ENCODE results near the gene NFATC4. TPM values are rescaled to one million over a fixed set of nuclear protein-coding genes. Genes with fewer than 3 reads are reported as not detected.

The NFATC4 gene
- polyA plus RNA-seq, 1 donor from 2014 or later = 0.22 TPM

DNA sequence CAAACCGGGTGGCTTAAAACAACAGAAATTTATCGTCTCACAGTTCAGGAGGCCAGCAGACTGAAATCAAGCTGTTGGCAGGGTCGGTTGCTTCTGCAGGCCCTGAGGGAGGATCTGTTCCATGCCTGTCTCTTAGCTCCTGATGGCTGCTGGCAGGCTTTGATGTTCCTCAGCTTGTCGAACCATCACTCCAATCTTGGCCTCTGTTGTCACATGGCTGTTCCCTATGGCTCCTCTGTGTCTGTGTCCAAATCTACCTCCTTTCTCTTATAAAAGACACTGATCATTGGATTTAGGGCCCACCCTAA, 14.0 kb downstream of the NFATC4 start:
- no peaks in the 10 kb centered on the region for H4K20me1 ChIP-seq (ENCODE audit: insufficient read depth)

DNA sequence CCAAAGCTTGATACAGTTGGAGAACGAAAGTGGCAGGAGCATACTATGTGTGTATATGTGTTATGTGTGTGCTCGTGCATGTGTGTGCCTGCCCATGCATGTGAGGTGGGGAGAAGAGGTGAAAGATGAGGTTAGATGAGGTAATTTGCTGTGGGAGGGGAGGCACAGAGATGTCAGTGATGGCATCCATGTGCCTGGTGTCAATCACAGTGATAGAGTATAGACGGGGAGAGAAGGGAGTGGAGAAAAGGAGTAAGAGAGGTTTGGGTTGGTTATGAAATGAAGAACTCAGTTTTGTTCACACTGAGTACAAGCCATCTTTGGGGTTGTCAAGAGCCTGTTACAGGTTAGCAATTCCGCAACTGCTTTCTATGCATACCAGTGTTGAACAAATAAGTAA, 16.2 kb downstream of the NFATC4 start:
- Histone ChIP-seq H3K27ac (ENCODE audit: low read length) (no peak overlapping the region), H2AFZ (ENCODE audit: low read depth, low read length) (no peak overlapping the region), H3K9me2 (ENCODE audit: insufficient read depth, low read length) (no peaks in the 10 kb centered on the region), H4K20me1 (ENCODE audit: insufficient read depth) (no peaks in the 10 kb centered on the region), H3K27me3 (ENCODE audit: insufficient read depth, low read depth, low read length) (no peaks in the 10 kb centered on the region), H3K4me2 (ENCODE audit: low read length) (no peak overlapping the region), H3K9me3 (ENCODE audit: low read length) (no peaks in the 10 kb centered on the region), H3K9ac (ENCODE audit: low read length) (no peak overlapping the region), H3K79me2 (replicated peaks; ENCODE audit: insufficient read depth, low read length) (no peaks in the 10 kb centered on the region), H3F3A (ENCODE audit: insufficient read depth, low read length, poor library complexity, severe bottlenecking) (no peaks in the 10 kb centered on the region), H3K4me3 (ENCODE audit: low read length) (no peak overlapping the region), H3K36me3 (ENCODE audit: insufficient read depth, low read length) (no peaks in the 10 kb centered on the region)
- TF ChIP-seq MXI1 (conservative IDR thresholded peaks at IDR 0.05; ENCODE audit: poor library complexity, severe bottlenecking) (no peak), SMC3 (conservative IDR thresholded peaks at IDR 0.05; ENCODE audit: poor library complexity) (no peak)

More for the DNA sequence above, 14.0 kb downstream of the NFATC4 start:
- H3K4me3 ChIP-seq (ENCODE audit: low read length) = no peak overlapping the region
- no peaks in the 10 kb centered on the region for H3K9me3 ChIP-seq (ENCODE audit: low read length)
- no peaks in the 10 kb centered on the region for H3F3A ChIP-seq (ENCODE audit: insufficient read depth, low read length, poor library complexity, severe bottlenecking)
- no peak overlapping the region for H2AFZ ChIP-seq (ENCODE audit: low read depth, low read length)
- TF ChIP-seq TAF1 (IDR thresholded peaks at IDR 0.05; ENCODE audit: low read depth) (no peak), EZH2 (IDR thresholded peaks at IDR 0.05; ENCODE audit: borderline replicate concordance, insufficient read depth, low read length, poor library complexity, severe bottlenecking) (no peak), EP300 (conservative IDR thresholded peaks at IDR 0.05; ENCODE audit: poor library complexity, severe bottlenecking) (no peak), POLR2AphosphoS5 (IDR thresholded peaks at IDR 0.05) (no peak), RAD21 (conservative IDR thresholded peaks at IDR 0.05) (no peak), SMC3 (conservative IDR thresholded peaks at IDR 0.05; ENCODE audit: poor library complexity) (no peak), MXI1 (conservative IDR thresholded peaks at IDR 0.05; ENCODE audit: poor library complexity, severe bottlenecking) (no peak)
- TF ChIP-seq, protein P1, sequence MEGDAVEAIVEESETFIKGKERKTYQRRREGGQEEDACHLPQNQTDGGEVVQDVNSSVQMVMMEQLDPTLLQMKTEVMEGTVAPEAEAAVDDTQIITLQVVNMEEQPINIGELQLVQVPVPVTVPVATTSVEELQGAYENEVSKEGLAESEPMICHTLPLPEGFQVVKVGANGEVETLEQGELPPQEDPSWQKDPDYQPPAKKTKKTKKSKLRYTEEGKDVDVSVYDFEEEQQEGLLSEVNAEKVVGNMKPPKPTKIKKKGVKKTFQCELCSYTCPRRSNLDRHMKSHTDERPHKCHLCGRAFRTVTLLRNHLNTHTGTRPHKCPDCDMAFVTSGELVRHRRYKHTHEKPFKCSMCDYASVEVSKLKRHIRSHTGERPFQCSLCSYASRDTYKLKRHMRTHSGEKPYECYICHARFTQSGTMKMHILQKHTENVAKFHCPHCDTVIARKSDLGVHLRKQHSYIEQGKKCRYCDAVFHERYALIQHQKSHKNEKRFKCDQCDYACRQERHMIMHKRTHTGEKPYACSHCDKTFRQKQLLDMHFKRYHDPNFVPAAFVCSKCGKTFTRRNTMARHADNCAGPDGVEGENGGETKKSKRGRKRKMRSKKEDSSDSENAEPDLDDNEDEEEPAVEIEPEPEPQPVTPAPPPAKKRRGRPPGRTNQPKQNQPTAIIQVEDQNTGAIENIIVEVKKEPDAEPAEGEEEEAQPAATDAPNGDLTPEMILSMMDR (IDR thresholded peaks at IDR 0.05; ENCODE audit: poor library complexity, severe bottlenecking) = no peak
- TF ChIP-seq, protein P2, sequence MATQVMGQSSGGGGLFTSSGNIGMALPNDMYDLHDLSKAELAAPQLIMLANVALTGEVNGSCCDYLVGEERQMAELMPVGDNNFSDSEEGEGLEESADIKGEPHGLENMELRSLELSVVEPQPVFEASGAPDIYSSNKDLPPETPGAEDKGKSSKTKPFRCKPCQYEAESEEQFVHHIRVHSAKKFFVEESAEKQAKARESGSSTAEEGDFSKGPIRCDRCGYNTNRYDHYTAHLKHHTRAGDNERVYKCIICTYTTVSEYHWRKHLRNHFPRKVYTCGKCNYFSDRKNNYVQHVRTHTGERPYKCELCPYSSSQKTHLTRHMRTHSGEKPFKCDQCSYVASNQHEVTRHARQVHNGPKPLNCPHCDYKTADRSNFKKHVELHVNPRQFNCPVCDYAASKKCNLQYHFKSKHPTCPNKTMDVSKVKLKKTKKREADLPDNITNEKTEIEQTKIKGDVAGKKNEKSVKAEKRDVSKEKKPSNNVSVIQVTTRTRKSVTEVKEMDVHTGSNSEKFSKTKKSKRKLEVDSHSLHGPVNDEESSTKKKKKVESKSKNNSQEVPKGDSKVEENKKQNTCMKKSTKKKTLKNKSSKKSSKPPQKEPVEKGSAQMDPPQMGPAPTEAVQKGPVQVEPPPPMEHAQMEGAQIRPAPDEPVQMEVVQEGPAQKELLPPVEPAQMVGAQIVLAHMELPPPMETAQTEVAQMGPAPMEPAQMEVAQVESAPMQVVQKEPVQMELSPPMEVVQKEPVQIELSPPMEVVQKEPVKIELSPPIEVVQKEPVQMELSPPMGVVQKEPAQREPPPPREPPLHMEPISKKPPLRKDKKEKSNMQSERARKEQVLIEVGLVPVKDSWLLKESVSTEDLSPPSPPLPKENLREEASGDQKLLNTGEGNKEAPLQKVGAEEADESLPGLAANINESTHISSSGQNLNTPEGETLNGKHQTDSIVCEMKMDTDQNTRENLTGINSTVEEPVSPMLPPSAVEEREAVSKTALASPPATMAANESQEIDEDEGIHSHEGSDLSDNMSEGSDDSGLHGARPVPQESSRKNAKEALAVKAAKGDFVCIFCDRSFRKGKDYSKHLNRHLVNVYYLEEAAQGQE (IDR thresholded peaks at IDR 0.05; ENCODE audit: borderline replicate concordance) = no peak
- no peaks in the 10 kb centered on the region for H3K27me3 ChIP-seq (ENCODE audit: insufficient read depth, low read depth, low read length)
- no peak overlapping the region for H3K4me2 ChIP-seq (ENCODE audit: low read length)
- no peak overlapping the region for H3K27ac ChIP-seq (ENCODE audit: low read length)
- H3K9me2 ChIP-seq (ENCODE audit: insufficient read depth, low read length) = no peaks in the 10 kb centered on the region
- no peaks in the 10 kb centered on the region for H3K36me3 ChIP-seq (ENCODE audit: insufficient read depth, low read length)
- no peak overlapping the region for H3K9ac ChIP-seq (ENCODE audit: low read length)
- no peaks in the 10 kb centered on the region for H3K79me2 ChIP-seq (replicated peaks; ENCODE audit: insufficient read depth, low read length)

DNA sequence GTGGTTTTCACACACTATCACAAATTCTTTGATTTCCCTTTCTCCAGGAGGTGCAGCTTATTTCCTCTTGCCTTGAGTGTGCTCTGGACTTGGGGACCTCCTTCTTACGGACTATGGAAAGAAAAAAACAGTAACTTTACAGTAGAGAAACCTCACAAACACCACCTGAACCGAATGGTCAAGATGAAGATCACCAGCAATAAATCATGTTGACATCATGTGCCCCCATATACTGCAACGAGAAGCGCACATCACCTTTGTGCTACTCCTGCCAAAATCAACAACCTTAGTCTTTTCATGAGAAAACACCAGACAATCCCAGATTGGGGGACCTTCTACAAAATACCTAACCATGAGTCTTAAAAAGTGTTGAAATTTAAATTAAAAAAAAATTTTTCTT, 17.5 kb downstream of the NFATC4 start:
- H4K20me1 ChIP-seq (ENCODE audit: insufficient read depth) = no peaks in the 10 kb centered on the region
- no peaks in the 10 kb centered on the region for H3K79me2 ChIP-seq (replicated peaks; ENCODE audit: insufficient read depth, low read length)
- no peaks in the 10 kb centered on the region for H3K36me3 ChIP-seq (ENCODE audit: insufficient read depth, low read length)
- H3K27ac ChIP-seq (ENCODE audit: low read length) = no peak overlapping the region
- no peaks in the 10 kb centered on the region for H3K9me2 ChIP-seq (ENCODE audit: insufficient read depth, low read length)
- H3K9ac ChIP-seq (ENCODE audit: low read length) = no peak overlapping the region
- no peaks in the 10 kb centered on the region for H3K9me3 ChIP-seq (ENCODE audit: low read length)
- H3K4me3 ChIP-seq (ENCODE audit: low read length) = no peak overlapping the region
- H3K4me2 ChIP-seq (ENCODE audit: low read length) = no peak overlapping the region
- no peaks in the 10 kb centered on the region for H3F3A ChIP-seq (ENCODE audit: insufficient read depth, low read length, poor library complexity, severe bottlenecking)
- H2AFZ ChIP-seq (ENCODE audit: low read depth, low read length) = no peak overlapping the region
- TF ChIP-seq SMC3 (conservative IDR thresholded peaks at IDR 0.05; ENCODE audit: poor library complexity) (no peak), RAD21 (conservative IDR thresholded peaks at IDR 0.05) (no peak), EP300 (conservative IDR thresholded peaks at IDR 0.05; ENCODE audit: poor library complexity, severe bottlenecking) (no peak), MXI1 (conservative IDR thresholded peaks at IDR 0.05; ENCODE audit: poor library complexity, severe bottlenecking) (no peak), TAF1 (IDR thresholded peaks at IDR 0.05; ENCODE audit: low read depth) (no peak), POLR2AphosphoS5 (IDR thresholded peaks at IDR 0.05) (no peak), EZH2 (IDR thresholded peaks at IDR 0.05; ENCODE audit: borderline replicate concordance, insufficient read depth, low read length, poor library complexity, severe bottlenecking) (no peak)
- TF ChIP-seq, protein P1 (IDR thresholded peaks at IDR 0.05; ENCODE audit: poor library complexity, severe bottlenecking) = no peak
- H3K27me3 ChIP-seq (ENCODE audit: insufficient read depth, low read depth, low read length) = no peaks in the 10 kb centered on the region

Data from neural cell (in vitro differentiated cells).